ENCODE results near the gene SLC16A5. TPM values are rescaled to one million over a fixed set of nuclear protein-coding genes. Genes with fewer than 3 reads are reported as not detected.

SLC16A5 gene
- total and polyA plus RNA-seq, 2 donors (not counting 1 experiment from before 2014, with no cell fraction given): 9.3 to 14.5 TPM

- Histone ChIP-seq H2AFZ (ENCODE audit: insufficient read depth, low read depth, low read length, poor library complexity, severe bottlenecking) (peak within 1 kb of the TSS; percentile 93), H3K27ac (ENCODE audit: low read length in 2 of 2) (peak within 1 kb of the TSS; percentile 54 to 56), H3K4me3 (ENCODE audit: control extremely low read depth in 1 of 5, extremely low read depth in 1 of 5, insufficient read depth in 1 of 5, low read depth in 2 of 5, low read length in 4 of 5) (peak within 1 kb of the TSS; percentile 80 to 94 (median 84)), H3K4me2 (replicated peaks; ENCODE audit: low read depth, low read length, poor library complexity, severe bottlenecking) (peak within 1 kb of the TSS; percentile 98), H3K9ac (ENCODE audit: low read length) (peak within 1 kb of the TSS; percentile 76), H3K36me3 (replicated peaks in 1 of 2; ENCODE audit: control extremely low read depth in 1 of 2, control insufficient read depth in 1 of 2, extremely low read depth in 1 of 2, insufficient read depth in 2 of 2, low read length in 1 of 2) (no peaks in the 10 kb centered on the region), H3K27me3 (replicated peaks in 1 of 4; ENCODE audit: control extremely low read depth in 1 of 4, control insufficient read depth in 3 of 4, insufficient read depth in 4 of 4, low read length in 3 of 4) (peaks cover 0 to 2% (median 0%) of the 10 kb centered on the region in 4 experiments), H3K9me3 (ENCODE audit: control extremely low read depth in 1 of 3, control insufficient read depth in 2 of 3, insufficient read depth in 1 of 3, low read length in 2 of 3) (no peaks in the 10 kb centered on the region), H4K20me1 (ENCODE audit: control insufficient read depth, insufficient read depth, low read length, poor library complexity, severe bottlenecking) (no peaks in the 10 kb centered on the region), H3K79me2 (ENCODE audit: control insufficient read depth, insufficient read depth, low read length) (peaks cover 13% of the 10 kb centered on the region), H3K4me1 (ENCODE audit: control insufficient read depth in 2 of 2, insufficient read depth in 2 of 2, low read length in 2 of 2) (peaks cover 25 to 29% of the 10 kb centered on the region in 2 donors)
- Mint-ChIP-seq H3K4me1 (peaks cover 31% of the 10 kb centered on the region), H3K27me3 (no peaks in the 10 kb centered on the region), H3K27ac (peak within 1 kb of the TSS; percentile 90), H3K9me3 (ENCODE audit: insufficient read depth) (no peaks in the 10 kb centered on the region), H3K4me3 (peak within 1 kb of the TSS; percentile 90)
- ATAC-seq (ENCODE audit: low read depth) (peak; percentile 80), DNase-seq (peak; percentile 92)
- TF ChIP-seq CTCF (IDR thresholded peaks at IDR 0.05) (no peak), EZH2 (IDR thresholded peaks at IDR 0.05; ENCODE audit: borderline replicate concordance, insufficient read depth, low read depth, low read length, poor library complexity, severe bottlenecking) (no peak)
- under 1% methylated on average over 64 of the region's 68 CpGs for WGBS (ENCODE audit: insufficient coverage)
- intact Hi-C loops (cut with micrococcal nuclease): loop anchor here (1.0 to 2.0 kb wide), 4 partner anchors 32 to 129 kb away; partner anchors contain the start of genes JPT1 and KCTD2
- ChIA-PET CTCF (interaction anchor here (0.5 to 11.4 kb wide), 11 partner anchors 19 to 303 kb away, joined by 3 to 373 read pairs (median 4); partner anchors contain the start of genes NT5C and NUP85), POLR2A (interaction anchor here (0.5 to 2.8 kb wide), 5 partner anchors 22 to 97 kb away, joined by 3 to 8 read pairs (median 4); partner anchors contain the start of genes MRPL58, NT5C and NUP85)
These were observed 21.9 kb downstream of the SLC16A5 start, which contains the start of gene ARMC7 for GRCh38 chr17:75109407-75110233. Gene ARMC7 (plus strand): TSS chr17:75109969. CDS start chr17:75110289, 320 bp downstream.
